Type B pancreatic cell (in vitro differentiated cells): ENCODE data around the gene ZNF770. TPM values are rescaled to one million over a fixed set of nuclear protein-coding genes. Genes with fewer than 3 reads are reported as not detected.

Source experiments
- DNase-seq: peaks from one replicate; pipeline ENCODE4 v3.0.0; 2021; ENCODE audit warnings: mixed read lengths; ENCODE audit not compliant: unreplicated experiment; ENCODE audit errors: extremely low spot score
- H3K27ac Mint-ChIP-seq: 2 replicates; pipeline ENCODE4 v1.8.0; 2021; ENCODE audit warnings: mild to moderate bottlenecking, mixed read lengths
- H3K27me3 Mint-ChIP-seq: 2 replicates; pipeline ENCODE4 v1.8.0; 2021; ENCODE audit warnings: mixed read lengths
- H3K36me3 Mint-ChIP-seq: 2 replicates; pipeline ENCODE4 v1.8.0; 2021; ENCODE audit warnings: mixed read lengths
- H3K4me1 Mint-ChIP-seq: one replicate; pipeline ENCODE4 v1.8.0; 2021; ENCODE audit warnings: mixed read lengths; ENCODE audit not compliant: unreplicated experiment
- H3K4me3 Mint-ChIP-seq: 2 replicates; pipeline ENCODE4 v1.8.0; 2021; ENCODE audit warnings: mild to moderate bottlenecking, mixed read lengths
- H3K9me3 Mint-ChIP-seq: 2 replicates; pipeline ENCODE4 v1.8.0; 2021; ENCODE audit warnings: mixed read lengths
- CTCF ChIP-seq: fragments of 200-600 bp; sonication (generic); conservative IDR thresholded peaks from 2 replicates; pipeline ENCODE4 v1.5.0; 2021; ENCODE audit warnings: antibody characterized with exemption, mild to moderate bottlenecking
- total RNA-seq: library from RNA; stranded (reverse); gene quantifications from 2 replicates; pipeline ENCODE4 v1.2.1, GENCODE V29; 2021; ENCODE audit warnings: low replicate concordance

Gene ZNF770
- total RNA-seq, 1 donor from 2014 or later: 58.7 TPM

GRCh38 chr15:35014241-35014640 lies 26.2 kb upstream of the ZNF770 start:
- Mint-ChIP-seq H3K9me3 (no peaks in the 10 kb centered on the region), H3K4me3 (no peak overlapping the region), H3K36me3 (no peaks in the 10 kb centered on the region), H3K27ac (peak overlapping the region; percentile 3), H3K4me1 (peaks cover 9% of the 10 kb centered on the region), H3K27me3 (no peaks in the 10 kb centered on the region)
- TF ChIP-seq CTCF: no peak
- DNase-seq: no peak

DNA sequence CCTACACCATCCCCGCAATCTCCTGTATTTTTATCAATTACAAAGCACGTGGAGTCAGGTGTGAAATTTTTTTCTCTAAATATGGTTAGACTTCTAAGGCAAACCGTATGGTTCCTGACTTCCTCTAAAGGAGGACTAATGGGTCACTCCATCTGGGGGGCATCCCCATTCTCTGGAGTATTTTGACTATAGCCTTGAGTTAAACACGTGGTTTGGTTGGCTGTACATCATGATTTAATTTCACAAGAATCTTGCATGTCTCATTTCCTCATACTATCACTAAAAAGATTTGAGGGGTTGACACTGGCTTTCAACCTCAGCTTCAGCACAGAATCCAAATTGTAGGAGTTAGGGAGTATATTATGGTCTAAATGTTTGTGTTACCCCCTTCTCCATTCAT lies 25.3 kb upstream of the ZNF770 start:
- Mint-ChIP-seq H3K36me3 (no peaks in the 10 kb centered on the region), H3K9me3 (no peaks in the 10 kb centered on the region), H3K4me3 (no peak overlapping the region), H3K27ac (no peak overlapping the region), H3K4me1 (peaks cover 9% of the 10 kb centered on the region), H3K27me3 (no peaks in the 10 kb centered on the region)
- no peak for TF ChIP-seq CTCF
- DNase-seq: no peak

- no peak overlapping the region for H3K4me3 Mint-ChIP-seq
- no peaks in the 10 kb centered on the region for H3K27me3 Mint-ChIP-seq
- H3K27ac Mint-ChIP-seq: no peak overlapping the region
- no peak for TF ChIP-seq CTCF
- peaks cover 6% of the 10 kb centered on the region for H3K4me1 Mint-ChIP-seq
- no peak for DNase-seq
- H3K36me3 Mint-ChIP-seq: no peaks in the 10 kb centered on the region
- no peaks in the 10 kb centered on the region for H3K9me3 Mint-ChIP-seq
These were observed 19.3 kb upstream of the ZNF770 start for GRCh38 chr15:35007397-35007796.

GRCh38 chr15:35005933-35006332 lies 17.8 kb upstream of the ZNF770 start:
- Mint-ChIP-seq H3K4me1 (peaks cover 7% of the 10 kb centered on the region), H3K27me3 (no peaks in the 10 kb centered on the region), H3K36me3 (no peaks in the 10 kb centered on the region), H3K4me3 (no peak overlapping the region), H3K9me3 (no peaks in the 10 kb centered on the region), H3K27ac (no peak overlapping the region)
- no peak for DNase-seq
- no peak for TF ChIP-seq CTCF

DNA sequence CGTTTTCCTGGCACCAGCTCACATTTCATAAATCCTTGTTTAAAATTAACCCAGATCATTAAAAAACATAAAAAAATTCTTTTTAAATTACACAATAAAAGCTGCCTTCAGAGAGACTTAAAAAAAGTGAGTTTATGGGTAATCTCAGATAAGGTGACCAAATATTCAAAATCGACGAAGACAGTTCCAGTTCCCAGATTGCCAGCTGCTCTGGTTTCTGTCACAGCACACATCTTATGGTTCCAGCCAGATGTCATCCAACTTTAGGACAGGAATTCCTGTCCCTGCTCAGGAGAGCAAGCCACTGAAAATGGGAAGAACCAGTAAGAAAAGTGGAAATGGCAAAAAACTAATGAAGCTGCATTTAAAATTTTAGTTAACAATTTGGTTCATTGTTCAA lies 15.8 kb upstream of the ZNF770 start:
- no peak for TF ChIP-seq CTCF
- Mint-ChIP-seq H3K27ac (no peak overlapping the region), H3K4me3 (no peak overlapping the region), H3K4me1 (peaks cover 7% of the 10 kb centered on the region), H3K27me3 (no peaks in the 10 kb centered on the region), H3K9me3 (no peaks in the 10 kb centered on the region), H3K36me3 (no peaks in the 10 kb centered on the region)
- no peak for DNase-seq

- H3K4me1 Mint-ChIP-seq: peaks cover 7% of the 10 kb centered on the region
- H3K27me3 Mint-ChIP-seq: no peaks in the 10 kb centered on the region
- H3K27ac Mint-ChIP-seq: no peak overlapping the region
- H3K36me3 Mint-ChIP-seq: no peaks in the 10 kb centered on the region
- TF ChIP-seq CTCF: no peak
- no peaks in the 10 kb centered on the region for H3K9me3 Mint-ChIP-seq
- no peak overlapping the region for H3K4me3 Mint-ChIP-seq
- DNase-seq: no peak
These were observed 12.4 kb upstream of the ZNF770 start for GRCh38 chr15:35000511-35000910.
